DND-41 (cell line): ENCODE results near the gene FBXL15.
A peak's percentile ranks its signal among the peaks of the same experiment; 100 is the strongest.

Source experiments
- ATAC-seq: fragments of 200-7000 bp; cut with Tn5 transposase; 3 replicates; pipeline ENCODE4 v1.9.1; 2021; ENCODE audit warnings: low read depth; ENCODE audit not compliant: insufficient read depth
- DNase-seq: peaks from one replicate; pipeline ENCODE4 v3.0.0-alpha.2; 2020
- H2AFZ ChIP-seq: 2 replicates; pipeline ENCODE4 v1.6.0; 2012; ENCODE audit warnings: low read depth, low read length
- H3K27ac ChIP-seq: 2 replicates; pipeline ENCODE4 v1.5.1; 2012; ENCODE audit warnings: low read length, inconsistent platforms
- H3K27me3 ChIP-seq: fragments of 200-600 bp; sonication (generic); 2 replicates; pipeline ENCODE4 v1.6.0; 2012; ENCODE audit warnings: low read length, mild to moderate bottlenecking, inconsistent platforms; ENCODE audit not compliant: insufficient read depth, poor library complexity
- H3K36me3 ChIP-seq: 2 replicates; pipeline ENCODE4 v1.5.1; 2012; ENCODE audit warnings: low read length, inconsistent platforms; ENCODE audit not compliant: insufficient read depth
- H3K4me1 ChIP-seq: 2 replicates; pipeline ENCODE4 v1.5.1; 2012; ENCODE audit warnings: mild to moderate bottlenecking, low read length; ENCODE audit not compliant: insufficient read depth
- H3K4me2 ChIP-seq: 2 replicates; pipeline ENCODE4 v1.6.0; 2012; ENCODE audit warnings: mild to moderate bottlenecking, moderate library complexity, low read length, inconsistent platforms; ENCODE audit not compliant: insufficient read depth
- H3K4me3 ChIP-seq, 2 experiments: fragments of 200-600 bp in 1 of 2; shearing (Covaris generic) in 1 of 2; 2 replicates each; pipeline ENCODE4 v1.5.1; 2012 to 2016; ENCODE audit warnings: inconsistent platforms in 2 of 2, low read length in 2 of 2, mild to moderate bottlenecking in 2 of 2, low read depth in 1 of 2, moderate library complexity in 1 of 2
- H3K79me2 ChIP-seq: 2 replicates; pipeline ENCODE4 v1.6.0; 2012; ENCODE audit warnings: low read length, inconsistent platforms; ENCODE audit not compliant: insufficient read depth
- H3K9ac ChIP-seq: 2 replicates; pipeline ENCODE4 v1.6.0; 2012; ENCODE audit warnings: low read depth, mild to moderate bottlenecking, inconsistent platforms, low read length, moderate library complexity
- H3K9me3 ChIP-seq: 2 replicates; pipeline ENCODE4 v1.5.1; 2012; ENCODE audit warnings: low read length, moderate library complexity, mild to moderate bottlenecking, inconsistent platforms; ENCODE audit not compliant: insufficient read depth, severe bottlenecking
- H4K20me1 ChIP-seq: 2 replicates; pipeline ENCODE4 v1.6.0; 2012; ENCODE audit warnings: low read length; ENCODE audit not compliant: insufficient read depth
- CTCF ChIP-seq: IDR thresholded peaks from 2 replicates; pipeline ENCODE4 v1.5.1; 2012; ENCODE audit warnings: borderline replicate concordance, low read length, moderate library complexity, mild to moderate bottlenecking; ENCODE audit not compliant: poor library complexity, severe bottlenecking; ENCODE audit errors: extremely low read depth
- EZH2 ChIP-seq: IDR thresholded peaks from 3 replicates; pipeline ENCODE4 v1.6.1; 2012; ENCODE audit warnings: borderline replicate concordance, low read depth, mild to moderate bottlenecking, moderate library complexity, low read length, inconsistent platforms; ENCODE audit not compliant: severe bottlenecking

The FBXL15 gene

GRCh38 chr10:102394079-102394800 is 26.4 kb upstream of the FBXL15 start:
- H3K4me3 ChIP-seq = peak overlapping the region; percentile 12 to 64; a peak in 3 of 4 replicates
- peak; percentile 90 for DNase-seq
- ATAC-seq = peak; percentile 83
- H2AFZ ChIP-seq = peak overlapping the region; percentile 86
- H3K4me1 ChIP-seq = peaks cover 50% of the 10 kb centered on the region
- no peak for TF ChIP-seq EZH2
- peak; percentile 0 for TF ChIP-seq CTCF
- H3K9me3 ChIP-seq = no peaks in the 10 kb centered on the region
- peak overlapping the region; percentile 89 for H3K4me2 ChIP-seq
- H3K79me2 ChIP-seq = 0 out of 2 replicates have a peak, but pooled peaks cover 2% of the 10 kb centered on the region
- no peaks in the 10 kb centered on the region for H3K27me3 ChIP-seq
- 0 out of 2 replicates have a peak, but pooled peaks cover 8% of the 10 kb centered on the region for H4K20me1 ChIP-seq
- peak overlapping the region; percentile 48 for H3K9ac ChIP-seq
- no peak overlapping the region for H3K27ac ChIP-seq
- no peaks in the 10 kb centered on the region for H3K36me3 ChIP-seq

- Histone ChIP-seq H3K27ac (peak overlapping the region; percentile 8; the same call in 1 of the 2 replicates), H2AFZ (peak overlapping the region; percentile 86), H3K36me3 (no peaks in the 10 kb centered on the region), H3K4me3 (peak overlapping the region; percentile 49 to 64; a peak in 3 of 4 replicates), H3K9me3 (no peaks in the 10 kb centered on the region), H3K27me3 (no peaks in the 10 kb centered on the region), H4K20me1 (0 out of 2 replicates have a peak, but pooled peaks cover 8% of the 10 kb centered on the region), H3K4me1 (peaks cover 55% of the 10 kb centered on the region), H3K79me2 (0 out of 2 replicates have a peak, but pooled peaks cover 2% of the 10 kb centered on the region), H3K4me2 (peak overlapping the region; percentile 89), H3K9ac (peak overlapping the region; percentile 48)
- DNase-seq = peak; percentile 53
- TF ChIP-seq CTCF (peak; percentile 0), EZH2 (no peak)
- ATAC-seq = peak; percentile 8
These were observed 25.7 kb upstream of the FBXL15 start for GRCh38 chr10:102394801-102395399.

- H3K79me2 ChIP-seq = 0 out of 2 replicates have a peak, but pooled peaks cover 2% of the 10 kb centered on the region
- H4K20me1 ChIP-seq = 0 out of 2 replicates have a peak, but pooled peaks cover 8% of the 10 kb centered on the region
- H2AFZ ChIP-seq = peak within 1 kb of the TSS; percentile 86
- H3K4me3 ChIP-seq = peak within 1 kb of the TSS; percentile 49 to 64; a peak in 3 of 4 replicates
- TF ChIP-seq CTCF (no peak), EZH2 (no peak)
- peak within 1 kb of the TSS; percentile 48 for H3K9ac ChIP-seq
- H3K27me3 ChIP-seq = no peaks in the 10 kb centered on the region
- H3K27ac ChIP-seq = peak within 1 kb of the TSS; percentile 56; the same call in 1 of the 2 replicates
- peak within 1 kb of the TSS; percentile 89 for H3K4me2 ChIP-seq
- DNase-seq = peak; percentile 85
- no peaks in the 10 kb centered on the region for H3K36me3 ChIP-seq
- peaks cover 60% of the 10 kb centered on the region for H3K4me1 ChIP-seq
- no peaks in the 10 kb centered on the region for H3K9me3 ChIP-seq
- peak; percentile 45 for ATAC-seq
These were observed 25.0 kb upstream of the FBXL15 start, which contains the start of gene NFKB2 for GRCh38 chr10:102395400-102396316. TSS of gene NFKB2 (plus strand) at chr10:102395705. CDS start at chr10:102395960, 255 bp downstream.
